Type B pancreatic cell (in vitro differentiated cells): ENCODE measurements around the gene KLHL6. TPM values are rescaled to one million over a fixed set of nuclear protein-coding genes. Genes with fewer than 3 reads are reported as not detected.

Experiments used
- DNase-seq: peaks from one replicate; pipeline ENCODE4 v3.0.0; 2021; ENCODE audit warnings: mixed read lengths; ENCODE audit not compliant: unreplicated experiment; ENCODE audit errors: extremely low spot score
- H3K27ac Mint-ChIP-seq: 2 replicates; pipeline ENCODE4 v1.8.0; 2021; ENCODE audit warnings: mild to moderate bottlenecking, mixed read lengths
- H3K27me3 Mint-ChIP-seq: 2 replicates; pipeline ENCODE4 v1.8.0; 2021; ENCODE audit warnings: mixed read lengths
- H3K36me3 Mint-ChIP-seq: 2 replicates; pipeline ENCODE4 v1.8.0; 2021; ENCODE audit warnings: mixed read lengths
- H3K4me1 Mint-ChIP-seq: one replicate; pipeline ENCODE4 v1.8.0; 2021; ENCODE audit warnings: mixed read lengths; ENCODE audit not compliant: unreplicated experiment
- H3K4me3 Mint-ChIP-seq: 2 replicates; pipeline ENCODE4 v1.8.0; 2021; ENCODE audit warnings: mild to moderate bottlenecking, mixed read lengths
- H3K9me3 Mint-ChIP-seq: 2 replicates; pipeline ENCODE4 v1.8.0; 2021; ENCODE audit warnings: mixed read lengths
- total RNA-seq: library from RNA; stranded (reverse); gene quantifications from 2 replicates; pipeline ENCODE4 v1.2.1, GENCODE V29; 2021; ENCODE audit warnings: low replicate concordance
- TF ChIP-seq, protein P1 (sequence below): fragments of 200-600 bp; sonication (generic); conservative IDR thresholded peaks from 2 replicates; pipeline ENCODE4 v1.5.0; 2021; ENCODE audit warnings: antibody characterized with exemption, mild to moderate bottlenecking

KLHL6 gene
- total RNA-seq, 1 donor from 2014 or later = not detected

DNA sequence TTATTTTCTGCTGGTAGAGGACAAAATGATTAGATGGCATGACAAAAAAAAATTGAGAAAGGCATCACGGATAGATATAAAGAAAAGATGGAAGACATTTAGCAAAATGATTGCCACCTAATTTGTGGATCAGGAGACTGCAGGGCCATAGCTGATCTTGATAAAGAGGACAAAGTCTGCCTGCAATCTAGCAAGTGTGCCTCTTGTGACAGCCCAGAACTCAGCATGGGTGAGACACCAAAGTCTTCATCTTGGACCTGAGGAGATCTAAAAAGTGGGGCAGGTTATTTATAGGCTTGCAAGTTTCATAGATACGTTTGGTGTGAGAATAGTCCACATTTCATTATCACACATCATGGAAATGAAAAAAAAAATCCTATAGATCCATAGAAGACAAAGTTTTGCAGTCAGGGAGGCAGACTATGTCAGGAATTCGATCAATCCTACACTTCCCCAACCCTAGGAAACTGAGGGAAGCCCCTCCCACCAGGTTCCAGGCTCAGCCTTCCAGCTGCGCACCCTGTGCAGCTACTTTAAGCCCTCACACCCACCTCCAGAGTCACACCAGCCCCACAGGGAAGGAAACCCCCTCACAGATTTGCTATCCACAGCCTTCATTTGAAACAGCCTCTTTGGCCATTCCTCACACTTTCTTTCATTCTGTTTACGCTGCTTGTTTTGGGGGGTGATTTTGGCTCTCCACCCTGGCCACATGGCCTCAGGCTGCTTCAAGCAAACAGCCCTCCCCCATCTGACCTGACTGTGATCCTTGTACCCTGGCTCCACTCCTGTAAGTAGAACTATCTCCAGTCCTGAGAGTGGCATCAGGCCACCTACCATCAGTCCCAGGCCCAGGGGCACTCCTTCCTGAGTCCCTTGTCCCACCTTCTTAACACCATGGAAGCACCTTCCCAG, 28.1 kb upstream of the KLHL6 start:
- Mint-ChIP-seq H3K27me3 (no peaks in the 10 kb centered on the region), H3K9me3 (peaks cover 4% of the 10 kb centered on the region), H3K27ac (no peak overlapping the region), H3K4me3 (no peak overlapping the region), H3K36me3 (peaks cover 3% of the 10 kb centered on the region), H3K4me1 (peaks cover 11% of the 10 kb centered on the region)
- no peak for DNase-seq
- TF ChIP-seq, protein P1, sequence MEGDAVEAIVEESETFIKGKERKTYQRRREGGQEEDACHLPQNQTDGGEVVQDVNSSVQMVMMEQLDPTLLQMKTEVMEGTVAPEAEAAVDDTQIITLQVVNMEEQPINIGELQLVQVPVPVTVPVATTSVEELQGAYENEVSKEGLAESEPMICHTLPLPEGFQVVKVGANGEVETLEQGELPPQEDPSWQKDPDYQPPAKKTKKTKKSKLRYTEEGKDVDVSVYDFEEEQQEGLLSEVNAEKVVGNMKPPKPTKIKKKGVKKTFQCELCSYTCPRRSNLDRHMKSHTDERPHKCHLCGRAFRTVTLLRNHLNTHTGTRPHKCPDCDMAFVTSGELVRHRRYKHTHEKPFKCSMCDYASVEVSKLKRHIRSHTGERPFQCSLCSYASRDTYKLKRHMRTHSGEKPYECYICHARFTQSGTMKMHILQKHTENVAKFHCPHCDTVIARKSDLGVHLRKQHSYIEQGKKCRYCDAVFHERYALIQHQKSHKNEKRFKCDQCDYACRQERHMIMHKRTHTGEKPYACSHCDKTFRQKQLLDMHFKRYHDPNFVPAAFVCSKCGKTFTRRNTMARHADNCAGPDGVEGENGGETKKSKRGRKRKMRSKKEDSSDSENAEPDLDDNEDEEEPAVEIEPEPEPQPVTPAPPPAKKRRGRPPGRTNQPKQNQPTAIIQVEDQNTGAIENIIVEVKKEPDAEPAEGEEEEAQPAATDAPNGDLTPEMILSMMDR = no peak

DNA sequence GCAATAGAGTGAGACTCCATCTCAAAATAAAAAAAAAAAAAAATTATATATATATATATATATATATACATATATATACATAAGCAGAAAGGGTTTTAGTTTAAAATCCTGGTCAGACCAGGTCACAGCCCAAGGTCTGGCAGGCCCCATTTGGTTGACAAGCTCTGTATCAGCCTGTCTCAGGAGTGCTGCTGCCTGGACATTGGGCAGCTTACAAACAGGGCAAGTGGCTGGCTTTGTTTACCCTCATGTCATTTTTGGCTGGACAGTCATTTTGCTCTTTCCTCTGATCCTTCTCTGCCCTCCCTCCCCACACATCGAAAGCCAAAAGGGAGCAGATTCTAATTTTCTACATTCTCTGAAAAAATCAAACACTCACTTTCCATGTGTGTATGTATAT, 26.7 kb upstream of the KLHL6 start:
- H3K27ac Mint-ChIP-seq = no peak overlapping the region
- no peak for DNase-seq
- peaks cover under 1% of the 10 kb centered on the region for H3K9me3 Mint-ChIP-seq
- no peak overlapping the region for H3K4me3 Mint-ChIP-seq
- H3K27me3 Mint-ChIP-seq = peaks cover 10% of the 10 kb centered on the region
- H3K36me3 Mint-ChIP-seq = no peaks in the 10 kb centered on the region
- TF ChIP-seq, protein P1 = no peak
- H3K4me1 Mint-ChIP-seq = peaks cover 11% of the 10 kb centered on the region

DNA sequence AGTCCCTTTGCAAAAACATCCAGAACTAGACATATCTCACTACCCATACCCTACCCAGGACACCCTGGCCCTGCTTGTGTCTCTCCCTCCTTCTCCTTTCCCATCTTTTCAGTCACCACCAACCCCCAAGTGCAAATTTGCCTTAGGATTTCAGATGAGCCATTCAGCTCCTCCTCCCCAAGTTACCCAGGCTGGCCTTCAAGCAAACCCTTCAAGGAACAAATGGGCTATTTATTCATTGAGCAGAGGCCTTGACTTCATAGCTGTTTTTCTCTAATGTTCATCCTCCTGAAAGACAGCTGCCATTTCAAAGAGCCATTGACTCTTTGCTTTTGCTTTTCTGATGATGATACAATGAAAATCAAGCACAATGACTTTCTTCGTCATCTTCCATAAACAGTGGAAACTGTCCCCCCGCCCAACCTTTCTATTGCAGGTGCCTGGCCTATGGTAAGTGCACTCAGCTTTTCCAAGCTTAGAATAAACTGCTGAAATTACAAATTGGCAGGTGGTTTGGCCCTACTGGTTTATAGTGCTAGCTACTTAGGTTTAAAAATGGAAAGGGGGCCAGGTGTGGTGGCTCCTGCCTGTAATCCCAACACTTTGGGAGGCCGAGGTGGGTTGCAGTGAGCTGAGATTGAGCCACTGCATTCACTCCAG, 26.1 kb upstream of the KLHL6 start:
- no peaks in the 10 kb centered on the region for H3K36me3 Mint-ChIP-seq
- peaks cover 15% of the 10 kb centered on the region for H3K27me3 Mint-ChIP-seq

DNA sequence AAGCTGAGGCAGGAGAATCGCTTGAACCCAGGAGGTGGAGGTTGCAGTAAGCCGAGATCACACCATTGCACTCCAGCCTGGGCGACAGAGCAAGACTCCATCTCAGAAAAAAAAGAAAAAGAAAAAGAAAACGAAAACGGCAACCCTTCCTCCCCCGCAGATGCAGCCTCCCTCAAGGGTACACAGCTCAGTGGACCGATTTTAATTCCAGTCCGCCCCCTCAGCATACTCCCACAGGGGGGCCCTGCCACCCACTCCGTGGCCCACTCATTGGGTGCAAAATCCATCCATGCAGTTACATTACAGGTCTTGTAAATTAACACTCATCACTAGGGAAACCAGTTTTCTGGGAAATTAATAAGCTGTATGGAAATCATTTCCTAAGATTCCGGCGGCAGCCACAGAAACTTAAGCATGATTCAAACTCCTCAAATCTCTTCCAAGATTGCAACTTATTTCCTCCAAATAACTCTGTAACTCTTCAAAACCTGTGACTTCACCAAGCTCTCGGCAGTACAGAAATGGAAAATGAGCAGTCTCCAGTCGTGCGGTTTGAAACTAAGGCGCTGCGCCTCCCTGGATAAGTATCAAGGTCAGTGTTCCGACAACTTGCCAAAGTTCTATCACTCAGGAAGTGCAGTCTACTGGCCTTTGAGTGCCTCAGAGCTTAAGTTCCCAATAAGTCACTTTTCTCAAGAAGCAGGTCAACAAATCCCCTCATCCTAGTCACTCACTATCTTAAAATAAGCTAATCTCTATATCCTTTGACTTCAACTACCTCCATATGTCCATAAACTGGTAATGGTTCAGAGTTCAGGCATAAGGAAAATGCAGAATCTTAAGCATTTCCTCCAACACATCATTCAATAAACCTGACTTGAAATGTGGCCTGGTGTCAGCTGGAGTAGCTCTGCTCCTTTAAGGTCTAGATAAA, 24.7 kb upstream of the KLHL6 start:
- H3K4me3 Mint-ChIP-seq = no peak overlapping the region

More for the DNA sequence above, 26.1 kb upstream of the KLHL6 start:
- H3K27ac Mint-ChIP-seq = no peak overlapping the region
- DNase-seq = no peak
- TF ChIP-seq, protein P1 = no peak
- no peaks in the 10 kb centered on the region for H3K9me3 Mint-ChIP-seq
- no peak overlapping the region for H3K4me3 Mint-ChIP-seq
- H3K4me1 Mint-ChIP-seq = peaks cover 11% of the 10 kb centered on the region

DNA sequence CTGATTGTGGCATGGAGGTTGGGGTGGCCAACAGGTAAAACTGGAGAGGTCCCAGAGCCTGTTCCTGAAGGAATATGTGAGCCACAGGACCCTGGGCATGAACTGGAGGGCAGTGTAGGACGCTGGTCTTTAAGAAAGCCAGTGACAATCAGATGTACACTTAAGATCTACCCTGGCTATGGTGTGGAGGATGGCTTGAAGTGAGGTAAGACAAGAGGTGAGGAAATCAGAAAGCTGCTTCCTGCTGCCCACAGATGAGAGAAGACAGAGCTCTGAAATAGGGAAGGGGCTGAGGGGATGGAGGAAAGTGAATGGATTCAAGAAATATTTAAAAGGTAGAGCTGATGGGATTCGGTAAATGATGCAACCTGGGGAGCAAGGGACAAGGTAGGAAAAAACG, 22.7 kb upstream of the KLHL6 start:
- no peaks in the 10 kb centered on the region for H3K9me3 Mint-ChIP-seq
- TF ChIP-seq, protein P1 = no peak
- H3K4me1 Mint-ChIP-seq = no peaks in the 10 kb centered on the region
- H3K27ac Mint-ChIP-seq = no peak overlapping the region
- H3K27me3 Mint-ChIP-seq = peaks cover 20% of the 10 kb centered on the region
- no peaks in the 10 kb centered on the region for H3K36me3 Mint-ChIP-seq
- no peak for DNase-seq
- H3K4me3 Mint-ChIP-seq = no peak overlapping the region

More for the DNA sequence above, 24.7 kb upstream of the KLHL6 start:
- no peak for DNase-seq
- Mint-ChIP-seq H3K27ac (no peak overlapping the region), H3K36me3 (no peaks in the 10 kb centered on the region), H3K9me3 (no peaks in the 10 kb centered on the region), H3K27me3 (peaks cover 20% of the 10 kb centered on the region), H3K4me1 (peaks cover 11% of the 10 kb centered on the region)
- TF ChIP-seq, protein P1 = no peak
